ENCODE measurements around the gene ENPP6.

- TF ChIP-seq PATZ1 (CRISPR knock-in tag; IDR thresholded peaks at IDR 0.05; ENCODE audit: borderline replicate concordance) (no peak), CREB5 (CRISPR knock-in tag; IDR thresholded peaks at IDR 0.05; ENCODE audit: low read depth) (no peak), RARB (CRISPR knock-in tag; IDR thresholded peaks at IDR 0.05) (no peak), ZFP3 (CRISPR knock-in tag; IDR thresholded peaks at IDR 0.05) (no peak), TCF4 (CRISPR knock-in tag; IDR thresholded peaks at IDR 0.05; ENCODE audit: borderline replicate concordance) (no peak), ARNTL (CRISPR knock-in tag; IDR thresholded peaks at IDR 0.05; ENCODE audit: borderline replicate concordance, low read depth) (no peak), POU6F1 (CRISPR knock-in tag; IDR thresholded peaks at IDR 0.05; ENCODE audit: borderline replicate concordance, low read depth) (no peak), PPARA (CRISPR knock-in tag; IDR thresholded peaks at IDR 0.05; ENCODE audit: borderline replicate concordance) (no peak), OSR1 (CRISPR knock-in tag; IDR thresholded peaks at IDR 0.05) (no peak), BACH2 (CRISPR knock-in tag; IDR thresholded peaks at IDR 0.05; ENCODE audit: borderline replicate concordance) (no peak), TOX (CRISPR knock-in tag; IDR thresholded peaks at IDR 0.05; ENCODE audit: borderline replicate concordance) (no peak), ZNF8 (CRISPR knock-in tag; IDR thresholded peaks at IDR 0.05) (no peak), ZFP30 (CRISPR knock-in tag; IDR thresholded peaks at IDR 0.05) (no peak), ZNF565 (CRISPR knock-in tag; conservative IDR thresholded peaks at IDR 0.05; ENCODE audit: low read depth) (no peak)
Observed at GRCh38 chr4:184080674-184081073, 137.0 kb downstream of the ENPP6 start.
